ENCODE results near the gene DUSP19. TPM values are rescaled to one million over a fixed set of nuclear protein-coding genes. Genes with fewer than 3 reads are reported as not detected.

Gene DUSP19
- total RNA-seq, 1 donor from 2014 or later: 0.58 TPM

DNA sequence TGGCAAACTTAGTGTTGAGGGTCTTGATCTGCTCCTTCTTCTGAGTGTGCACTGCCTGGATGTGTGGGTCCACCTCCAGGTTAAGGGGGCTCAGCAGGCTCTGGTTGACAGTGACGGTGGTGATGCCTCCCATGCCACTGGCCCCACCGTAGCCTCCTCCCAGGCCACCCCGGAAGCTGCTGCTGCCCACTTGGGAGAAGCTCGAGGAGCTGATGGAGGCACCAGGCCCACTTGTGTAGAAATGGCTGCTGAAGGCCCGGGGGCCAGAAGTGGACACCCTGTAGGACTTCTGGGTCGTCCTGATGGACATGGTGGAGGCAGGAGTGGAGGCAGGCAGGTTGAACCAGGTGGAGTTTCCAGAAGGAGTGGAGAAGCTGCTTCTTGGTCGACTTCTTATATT, 6.4 kb upstream of the DUSP19 start:
- TF ChIP-seq, protein P1, sequence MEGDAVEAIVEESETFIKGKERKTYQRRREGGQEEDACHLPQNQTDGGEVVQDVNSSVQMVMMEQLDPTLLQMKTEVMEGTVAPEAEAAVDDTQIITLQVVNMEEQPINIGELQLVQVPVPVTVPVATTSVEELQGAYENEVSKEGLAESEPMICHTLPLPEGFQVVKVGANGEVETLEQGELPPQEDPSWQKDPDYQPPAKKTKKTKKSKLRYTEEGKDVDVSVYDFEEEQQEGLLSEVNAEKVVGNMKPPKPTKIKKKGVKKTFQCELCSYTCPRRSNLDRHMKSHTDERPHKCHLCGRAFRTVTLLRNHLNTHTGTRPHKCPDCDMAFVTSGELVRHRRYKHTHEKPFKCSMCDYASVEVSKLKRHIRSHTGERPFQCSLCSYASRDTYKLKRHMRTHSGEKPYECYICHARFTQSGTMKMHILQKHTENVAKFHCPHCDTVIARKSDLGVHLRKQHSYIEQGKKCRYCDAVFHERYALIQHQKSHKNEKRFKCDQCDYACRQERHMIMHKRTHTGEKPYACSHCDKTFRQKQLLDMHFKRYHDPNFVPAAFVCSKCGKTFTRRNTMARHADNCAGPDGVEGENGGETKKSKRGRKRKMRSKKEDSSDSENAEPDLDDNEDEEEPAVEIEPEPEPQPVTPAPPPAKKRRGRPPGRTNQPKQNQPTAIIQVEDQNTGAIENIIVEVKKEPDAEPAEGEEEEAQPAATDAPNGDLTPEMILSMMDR (IDR thresholded peaks at IDR 0.05; ENCODE audit: insufficient read depth, low read length, poor library complexity, severe bottlenecking): no peak
- Histone ChIP-seq H3K27me3 (ENCODE audit: control insufficient read depth, insufficient read depth, low read length) (no peaks in the 10 kb centered on the region), H3K4me3 (ENCODE audit: low read depth, low read length) (no peak overlapping the region), H3K36me3 (ENCODE audit: control insufficient read depth, insufficient read depth, low read length) (no peaks in the 10 kb centered on the region)
- DNase-seq (ENCODE audit: low read depth): no peak

DNA sequence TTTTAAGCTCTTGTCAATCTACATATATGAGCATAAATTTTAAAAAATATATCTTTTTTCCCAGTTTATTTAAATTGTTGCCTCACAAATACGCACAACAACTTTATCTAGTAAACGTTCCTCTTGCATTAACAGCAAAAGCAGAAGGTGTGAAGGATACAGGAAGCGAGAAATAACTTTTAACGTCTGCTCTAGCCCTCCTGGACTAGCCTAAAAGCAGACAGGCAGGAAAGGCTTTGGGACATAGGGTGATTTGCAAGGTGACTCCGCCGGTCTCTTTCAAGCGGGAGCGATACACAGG, 434 bp upstream of the DUSP19 start:
- TF ChIP-seq, protein P1 (IDR thresholded peaks at IDR 0.05; ENCODE audit: insufficient read depth, low read length, poor library complexity, severe bottlenecking): no peak
- DNase-seq (ENCODE audit: low read depth): no peak
- no peaks in the 10 kb centered on the region for H3K27me3 ChIP-seq (ENCODE audit: control insufficient read depth, insufficient read depth, low read length)
- peak overlapping the region; percentile 55 for H3K4me3 ChIP-seq (ENCODE audit: low read depth, low read length)
- H3K36me3 ChIP-seq (ENCODE audit: control insufficient read depth, insufficient read depth, low read length): no peaks in the 10 kb centered on the region

DNA sequence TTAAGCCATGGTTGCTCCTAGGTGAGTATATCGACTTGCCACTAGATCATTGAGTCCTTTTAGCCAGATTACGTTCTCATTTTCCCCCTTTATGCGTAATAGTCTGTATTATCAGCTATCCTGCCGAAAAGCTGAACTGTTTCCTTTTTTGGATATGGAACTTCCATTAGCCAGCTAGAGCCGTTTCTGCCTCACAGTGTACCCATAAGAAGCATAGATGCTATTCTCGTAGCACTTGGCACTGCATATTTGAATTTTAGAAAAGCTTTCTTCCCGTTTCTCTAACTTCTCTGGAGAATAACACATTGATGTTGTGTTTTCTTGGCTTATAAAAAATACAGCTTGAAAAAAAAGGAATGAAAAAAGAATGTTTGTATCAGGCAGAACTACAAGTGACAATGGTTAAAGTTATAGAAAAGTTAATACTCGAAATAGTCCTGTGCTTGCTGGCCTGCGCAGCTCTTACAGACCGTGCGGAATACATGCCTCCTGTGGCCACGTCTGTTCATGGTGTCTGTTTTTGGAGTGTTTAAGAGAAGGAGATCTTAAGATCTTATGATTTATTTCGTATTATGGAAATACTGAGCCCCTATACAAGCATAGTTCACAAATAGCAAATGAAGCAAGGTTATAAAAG, 710 bp downstream of the DUSP19 start:
- Histone ChIP-seq H3K27me3 (ENCODE audit: control insufficient read depth, insufficient read depth, low read length) (no peaks in the 10 kb centered on the region), H3K4me3 (ENCODE audit: low read depth, low read length) (peak overlapping the region; percentile 55), H3K36me3 (ENCODE audit: control insufficient read depth, insufficient read depth, low read length) (no peaks in the 10 kb centered on the region)
- no peak for DNase-seq (ENCODE audit: low read depth)
- TF ChIP-seq, protein P1 (IDR thresholded peaks at IDR 0.05; ENCODE audit: insufficient read depth, low read length, poor library complexity, severe bottlenecking): no peak

DNA sequence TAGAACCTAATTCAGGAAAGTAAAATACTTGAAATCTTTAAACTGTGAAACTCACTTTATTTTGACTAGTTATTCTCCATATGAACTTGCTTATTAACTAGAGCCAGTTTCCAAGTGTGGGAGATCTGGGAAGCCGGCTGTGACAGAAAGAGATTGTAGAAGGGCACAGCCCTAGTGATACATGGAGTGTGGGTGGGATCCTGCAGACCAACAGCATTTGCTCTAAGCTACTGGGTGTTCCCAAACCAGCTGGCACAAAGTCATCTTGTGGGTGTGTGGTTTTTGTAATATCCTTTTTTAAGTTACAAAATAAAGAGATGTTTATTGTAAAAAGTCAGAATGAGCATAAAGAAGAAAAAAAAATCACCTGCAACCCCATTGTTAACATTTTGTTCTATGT, 3.4 kb downstream of the DUSP19 start:
- Histone ChIP-seq H3K4me3 (ENCODE audit: low read depth, low read length) (no peak overlapping the region), H3K36me3 (ENCODE audit: control insufficient read depth, insufficient read depth, low read length) (no peaks in the 10 kb centered on the region), H3K27me3 (ENCODE audit: control insufficient read depth, insufficient read depth, low read length) (no peaks in the 10 kb centered on the region)
- no peak for DNase-seq (ENCODE audit: low read depth)
- TF ChIP-seq, protein P1 (IDR thresholded peaks at IDR 0.05; ENCODE audit: insufficient read depth, low read length, poor library complexity, severe bottlenecking): no peak

DNA sequence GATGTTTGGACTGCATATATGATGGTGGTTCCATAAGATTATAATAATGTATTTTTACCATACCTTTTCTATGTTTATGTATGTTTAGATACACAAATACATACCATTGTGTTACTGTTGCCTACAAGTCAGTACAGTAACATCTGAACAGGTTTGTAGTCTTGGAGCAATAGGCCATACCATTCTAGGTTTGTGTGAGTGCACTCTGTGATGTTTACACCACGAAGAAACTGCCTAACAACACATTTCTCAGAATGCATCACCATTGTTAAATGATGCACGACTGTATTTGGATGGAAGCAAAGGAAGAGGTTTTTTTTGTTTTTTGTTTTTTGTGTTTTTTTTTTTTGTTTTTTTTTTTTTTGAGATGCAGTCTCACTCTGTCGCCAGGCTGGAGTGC, 9.5 kb downstream of the DUSP19 start:
- TF ChIP-seq, protein P1 (IDR thresholded peaks at IDR 0.05; ENCODE audit: insufficient read depth, low read length, poor library complexity, severe bottlenecking): no peak

DNA sequence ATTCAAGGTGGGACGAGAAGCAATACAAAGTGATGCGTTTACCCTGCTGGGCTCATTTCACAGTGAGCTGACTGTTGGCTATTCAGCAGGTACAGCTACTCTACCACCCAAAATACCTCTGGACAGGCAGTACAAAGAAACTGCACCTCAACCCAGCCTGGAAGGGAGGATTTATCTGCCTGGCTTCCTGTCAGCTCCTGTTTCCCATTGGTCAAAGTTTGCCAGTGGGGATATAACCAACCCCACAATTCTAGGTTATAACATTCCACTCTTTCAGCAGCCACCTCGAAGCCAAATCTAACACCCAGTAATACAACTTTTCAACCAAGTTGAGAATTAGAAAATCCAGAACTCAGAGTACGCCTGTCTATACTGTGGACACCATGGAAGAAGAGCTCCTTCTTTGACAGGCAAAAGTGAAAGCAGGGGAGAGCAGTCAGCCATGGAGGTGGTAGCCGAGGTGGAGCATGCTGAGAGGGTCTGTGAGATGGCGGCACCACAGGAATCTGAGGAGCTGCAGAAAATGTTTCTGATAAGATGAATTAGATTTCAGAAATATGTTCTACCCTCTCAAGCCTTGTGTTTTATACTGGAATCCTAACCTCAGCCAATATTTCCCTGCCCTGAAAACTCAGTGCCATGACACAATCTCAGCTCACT, 10.8 kb downstream of the DUSP19 start:
- Histone ChIP-seq H3K36me3 (ENCODE audit: control insufficient read depth, insufficient read depth, low read length) (no peaks in the 10 kb centered on the region), H3K27me3 (ENCODE audit: control insufficient read depth, insufficient read depth, low read length) (no peaks in the 10 kb centered on the region), H3K4me3 (ENCODE audit: low read depth, low read length) (no peak overlapping the region)
- no peak for DNase-seq (ENCODE audit: low read depth)
- TF ChIP-seq, protein P1 (IDR thresholded peaks at IDR 0.05; ENCODE audit: insufficient read depth, low read length, poor library complexity, severe bottlenecking): no peak

More for the DNA sequence above, 9.5 kb downstream of the DUSP19 start:
- no peaks in the 10 kb centered on the region for H3K36me3 ChIP-seq (ENCODE audit: control insufficient read depth, insufficient read depth, low read length)
- no peak for DNase-seq (ENCODE audit: low read depth)
- no peaks in the 10 kb centered on the region for H3K27me3 ChIP-seq (ENCODE audit: control insufficient read depth, insufficient read depth, low read length)
- H3K4me3 ChIP-seq (ENCODE audit: low read depth, low read length): no peak overlapping the region

All from kidney epithelial cell (primary cell).